ENCODE measurements around the gene SPANXC. TPM values are rescaled to one million over a fixed set of nuclear protein-coding genes. Genes with fewer than 3 reads are reported as not detected.

Gene SPANXC
- total RNA-seq, 1 experiment from 2014 or later, result not detected

DNA sequence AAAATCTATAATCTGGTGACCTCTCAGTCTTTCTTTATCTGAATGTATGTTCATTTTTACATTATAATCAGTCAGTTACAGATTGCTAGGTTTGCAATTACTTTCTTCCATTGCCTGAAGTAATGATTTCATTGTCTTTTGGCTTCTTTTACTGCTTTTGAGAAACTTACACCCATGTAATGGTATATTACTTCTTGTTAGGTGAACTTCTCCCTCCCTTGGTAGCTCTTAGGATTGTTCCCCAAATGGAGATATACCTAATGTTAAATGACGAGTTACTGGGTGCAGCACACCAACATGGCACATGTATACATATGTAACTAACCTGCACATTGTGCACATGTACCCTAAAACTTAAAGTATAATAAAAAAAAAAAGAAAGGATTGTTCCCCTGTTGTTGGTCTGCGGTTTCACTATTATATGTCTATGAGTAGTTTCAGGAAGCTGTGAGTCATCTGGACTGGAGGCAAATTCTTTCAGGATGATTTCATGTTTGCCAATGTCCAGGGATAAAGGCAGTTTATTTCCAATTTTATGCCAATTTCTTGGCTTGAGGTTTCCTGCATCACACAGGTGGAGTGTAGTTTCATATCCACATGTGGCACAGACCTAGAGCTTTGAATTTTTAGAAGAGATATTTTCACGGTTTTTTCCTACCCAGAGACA, 21.8 kb downstream of the SPANXC start:
- H3K36me3 Mint-ChIP-seq (ENCODE audit: insufficient read depth in 1 of 3, low read depth in 3 of 3), result 0 out of 7 replicates have a peak, but pooled peaks cover 0 to 3% (median 3%) of the 10 kb centered on the region in 3 experiments
- H2AFZ ChIP-seq (ENCODE audit: low read length), result no peak overlapping the region

More for the DNA sequence above, 21.8 kb downstream of the SPANXC start:
- no peaks in the 10 kb centered on the region for H3K23me2 ChIP-seq (ENCODE audit: insufficient read length, low read depth, low read length, poor library complexity, severe bottlenecking)
- H3K18ac ChIP-seq (ENCODE audit: insufficient read length, low read depth, low read length), result no peak overlapping the region
- no peaks in the 10 kb centered on the region for H3K4me1 Mint-ChIP-seq
- H3K27me3 ChIP-seq (ENCODE audit: insufficient read depth, low read length), result no peaks in the 10 kb centered on the region
- H4K8ac ChIP-seq (replicated peaks; ENCODE audit: insufficient read length, low read depth, low read length), result no peak overlapping the region
- H3K27me3 Mint-ChIP-seq (ENCODE audit: low read depth), result no peaks in the 10 kb centered on the region; the same call in 1 of the 2 replicates
- H3K79me1 ChIP-seq (ENCODE audit: insufficient read depth, low read depth, low read length, poor library complexity, severe bottlenecking), result no peaks in the 10 kb centered on the region
- H2AK5ac ChIP-seq (ENCODE audit: insufficient read length, low read length), result no peak overlapping the region
- no peak overlapping the region for H3T11ph ChIP-seq (ENCODE audit: low read length)
- H4K20me1 ChIP-seq (ENCODE audit: control insufficient read depth, insufficient read depth, insufficient read length), result no peaks in the 10 kb centered on the region
- peaks cover 57 to 67% of the 10 kb centered on the region in 2 experiments for H3K9me3 Mint-ChIP-seq
- no peak overlapping the region for H3K9ac ChIP-seq (ENCODE audit: extremely low read depth, insufficient read length, low read length)
- no peak overlapping the region for H3K4ac ChIP-seq (ENCODE audit: low read depth, low read length)
- H2BK20ac ChIP-seq (ENCODE audit: low read depth, low read length, poor library complexity, severe bottlenecking), result no peak overlapping the region
- H3K27ac Mint-ChIP-seq, result no peak overlapping the region
- H2BK15ac ChIP-seq (ENCODE audit: low read depth, low read length), result no peak overlapping the region
- H3K4me1 ChIP-seq (ENCODE audit: insufficient read depth, low read length), result no peaks in the 10 kb centered on the region
- TF ChIP-seq, protein P1, sequence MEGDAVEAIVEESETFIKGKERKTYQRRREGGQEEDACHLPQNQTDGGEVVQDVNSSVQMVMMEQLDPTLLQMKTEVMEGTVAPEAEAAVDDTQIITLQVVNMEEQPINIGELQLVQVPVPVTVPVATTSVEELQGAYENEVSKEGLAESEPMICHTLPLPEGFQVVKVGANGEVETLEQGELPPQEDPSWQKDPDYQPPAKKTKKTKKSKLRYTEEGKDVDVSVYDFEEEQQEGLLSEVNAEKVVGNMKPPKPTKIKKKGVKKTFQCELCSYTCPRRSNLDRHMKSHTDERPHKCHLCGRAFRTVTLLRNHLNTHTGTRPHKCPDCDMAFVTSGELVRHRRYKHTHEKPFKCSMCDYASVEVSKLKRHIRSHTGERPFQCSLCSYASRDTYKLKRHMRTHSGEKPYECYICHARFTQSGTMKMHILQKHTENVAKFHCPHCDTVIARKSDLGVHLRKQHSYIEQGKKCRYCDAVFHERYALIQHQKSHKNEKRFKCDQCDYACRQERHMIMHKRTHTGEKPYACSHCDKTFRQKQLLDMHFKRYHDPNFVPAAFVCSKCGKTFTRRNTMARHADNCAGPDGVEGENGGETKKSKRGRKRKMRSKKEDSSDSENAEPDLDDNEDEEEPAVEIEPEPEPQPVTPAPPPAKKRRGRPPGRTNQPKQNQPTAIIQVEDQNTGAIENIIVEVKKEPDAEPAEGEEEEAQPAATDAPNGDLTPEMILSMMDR (conservative IDR thresholded peaks at IDR 0.05), result no peak
- H3K14ac ChIP-seq (ENCODE audit: insufficient read depth, low read length), result no peak overlapping the region
- no peak overlapping the region for H2BK120ac ChIP-seq (ENCODE audit: low read depth, low read length, poor library complexity, severe bottlenecking)
- no peak overlapping the region for H2BK12ac ChIP-seq (ENCODE audit: insufficient read length, low read depth, low read length)
- no peak for DNase-seq
- no peaks in the 10 kb centered on the region for H3K79me2 ChIP-seq (ENCODE audit: insufficient read depth, low read length)
- no peak overlapping the region for H4K5ac ChIP-seq (ENCODE audit: insufficient read length, low read depth, low read length)
- no peak overlapping the region for H3K4me2 ChIP-seq (ENCODE audit: insufficient read depth, insufficient read length, low read length)
- no peak overlapping the region for H4K91ac ChIP-seq (ENCODE audit: insufficient read length, low read depth, low read length)
- no peak overlapping the region for H3K27ac ChIP-seq (ENCODE audit: insufficient read length, low read depth, low read length)
- H3K23ac ChIP-seq (ENCODE audit: insufficient read length, low read depth, low read length), result no peak overlapping the region
- no peak overlapping the region for H3K56ac ChIP-seq (ENCODE audit: insufficient read length, low read depth, low read length)
- H2BK5ac ChIP-seq (ENCODE audit: insufficient read length, low read length), result no peak overlapping the region
- H3K4me3 Mint-ChIP-seq, result no peak overlapping the region
- peaks cover 24% of the 10 kb centered on the region for H3K9me3 ChIP-seq (ENCODE audit: control insufficient read depth, low read depth, low read length)
- no CpG with 5 or more reads among the region's 3 CpGs for WGBS (ENCODE audit: extremely low coverage, insufficient read length, low lambda C conversion rate)

All from H9 (cell line).